PC-3 (cell line): ENCODE results near the gene PILRA. TPM values are rescaled to one million over a fixed set of nuclear protein-coding genes. Genes with fewer than 3 reads are reported as not detected.

Source experiments
- ATAC-seq: fragments of 200-7000 bp; cut with Tn5 transposase; 2 replicates; pipeline ENCODE4 v1.9.1; 2020; ENCODE audit warnings: mild to moderate bottlenecking, moderate library complexity
- BruUV-seq: library from RNA; stranded (reverse); fragments of 400-500 nt; replicated peaks from 2 replicates; lab custom pipeline; 2021; lab: Mats Ljungman, UMichigan
- CTCF ChIA-PET: fragments of 300-600 bp; sonication (Branson Sonifier 250); formaldehyde crosslinking; loops from one replicate; lab custom pipeline; 2022; ENCODE audit warnings: antibody characterized with exemption; lab: Charles Lee
- POLR2A ChIA-PET: fragments of 300-600 bp; sonication (Branson Sonifier 250); formaldehyde crosslinking; loops from one replicate; lab custom pipeline; 2022; ENCODE audit warnings: antibody characterized with exemption; ENCODE audit not compliant: unreplicated experiment; lab: Charles Lee
- DNase-seq: peaks from one replicate; pipeline ENCODE4 v3.0.0-alpha.2; 2015
- H2AFZ ChIP-seq: fragments of 300-600 bp; sonication (generic); 2 replicates; pipeline ENCODE4 v1.6.0; 2016; ENCODE audit warnings: antibody characterized with exemption, low read length
- H3F3A ChIP-seq: fragments of 300-600 bp; sonication (generic); one replicate; pipeline ENCODE4 v1.6.0; 2017; ENCODE audit warnings: antibody characterized with exemption, low read length, control low read depth, mild to moderate bottlenecking; ENCODE audit not compliant: unreplicated experiment
- H3K27ac ChIP-seq: fragments of 300-600 bp; sonication (generic); 2 replicates; pipeline ENCODE4 v1.5.1; 2016; ENCODE audit warnings: mild to moderate bottlenecking, low read length
- H3K27me3 ChIP-seq: fragments of 300-600 bp; sonication (generic); 2 replicates; pipeline ENCODE4 v1.6.1; 2016; ENCODE audit warnings: low read length, mixed read lengths
- H3K36me3 ChIP-seq: fragments of 300-600 bp; sonication (generic); 2 replicates; pipeline ENCODE4 v1.6.1; 2016; ENCODE audit warnings: low read depth, mixed run types, low read length, mixed read lengths
- H3K4me1 ChIP-seq: fragments of 300-600 bp; sonication (generic); 2 replicates; pipeline ENCODE4 v1.5.1; 2016; ENCODE audit warnings: low read length; ENCODE audit not compliant: insufficient read depth
- H3K4me2 ChIP-seq: fragments of 300-600 bp; sonication (generic); 2 replicates; pipeline ENCODE4 v1.6.0; 2016; ENCODE audit warnings: low read length
- H3K4me3 ChIP-seq: fragments of 300-600 bp; sonication (generic); 2 replicates; pipeline ENCODE4 v1.5.1; 2016; ENCODE audit warnings: mild to moderate bottlenecking, low read length, mixed read lengths
- H3K79me2 ChIP-seq: fragments of 300-600 bp; sonication (generic); 2 replicates; pipeline ENCODE4 v1.6.1; 2017; ENCODE audit warnings: low read length, mixed read lengths
- H3K9ac ChIP-seq: fragments of 300-600 bp; sonication (generic); 2 replicates; pipeline ENCODE4 v1.6.0; 2016; ENCODE audit warnings: mild to moderate bottlenecking, low read length
- H3K9me2 ChIP-seq: fragments of 300-600 bp; sonication (generic); replicated peaks from 2 replicates; pipeline ENCODE4 v1.6.1; 2016; ENCODE audit warnings: mixed run types, low read length, mixed read lengths
- H3K9me3 ChIP-seq: fragments of 300-600 bp; sonication (generic); 2 replicates; pipeline ENCODE4 v1.6.1; 2016; ENCODE audit warnings: low read length, mixed read lengths
- H4K20me1 ChIP-seq: fragments of 300-600 bp; sonication (generic); 2 replicates; pipeline ENCODE4 v1.6.1; 2016; ENCODE audit warnings: low read length, mixed read lengths
- EZH2 ChIP-seq: fragments of 300-600 bp; sonication (generic); IDR thresholded peaks from one replicate; pipeline ENCODE4 v1.6.1; 2017; ENCODE audit warnings: antibody characterized with exemption, mild to moderate bottlenecking, low read length; ENCODE audit not compliant: unreplicated experiment
- EZH2phosphoT487 ChIP-seq: fragments of 300-600 bp; sonication (generic); IDR thresholded peaks from 2 replicates; pipeline ENCODE4 v1.6.1; 2018; ENCODE audit warnings: mild to moderate bottlenecking, antibody characterized with exemption, low read length, borderline replicate concordance
- intact Hi-C: fragments of 100-400 bp; cut with micrococcal nuclease; formaldehyde crosslinking; loops from 2 replicates; pipeline ENCODE4 v1.9.0; 2023
- total RNA-seq: library from RNA; depleted of rRNA; stranded (reverse); fragments of >200 nt; gene quantifications from 2 replicates; pipeline ENCODE4 v1.2.3, GENCODE V29; 2014
- TF ChIP-seq, protein P1 (sequence below): fragments of 300-600 bp; sonication (generic); conservative IDR thresholded peaks from 2 replicates; pipeline ENCODE4 v1.5.1; 2017; ENCODE audit warnings: antibody characterized with exemption, low read depth, mild to moderate bottlenecking, low read length

PILRA gene
- total RNA-seq, 1 experiment from 2014 or later = 1.9 TPM

DNA sequence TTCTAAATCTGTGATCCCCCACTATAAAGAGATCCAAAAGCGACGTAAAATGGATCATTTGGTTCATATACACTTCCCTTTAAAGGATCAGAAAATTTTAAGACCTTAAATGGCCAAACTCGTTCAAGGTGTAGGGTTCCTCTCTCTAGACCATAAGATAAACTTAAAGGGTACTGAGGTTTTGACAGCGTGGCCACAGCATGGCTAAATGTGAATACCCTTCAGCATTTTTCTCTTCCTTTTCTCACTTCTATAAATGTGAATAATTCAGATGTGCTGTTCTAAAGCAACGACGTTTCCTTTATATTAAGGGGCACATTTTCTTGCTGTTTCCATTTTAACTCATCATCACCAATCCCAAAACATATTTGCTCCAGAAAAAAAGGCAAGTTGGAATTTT, 50.0 kb downstream of the PILRA start:
- POLR2A ChIA-PET = no interaction called here
- no peaks in the 10 kb centered on the region for H3K79me2 ChIP-seq
- no peak overlapping the region for H3K4me3 ChIP-seq
- no peaks in the 10 kb centered on the region for H3K36me3 ChIP-seq
- no peaks in the 10 kb centered on the region for H3K27me3 ChIP-seq
- no TSS peak for BruUV-seq
- intact Hi-C loops = no loop called here
- H3K9ac ChIP-seq = no peak overlapping the region
- no peak overlapping the region for H3K4me2 ChIP-seq
- H3K27ac ChIP-seq = no peak overlapping the region
- ATAC-seq (no peak), DNase-seq (no peak)
- no peak overlapping the region for H2AFZ ChIP-seq
- no peak for TF ChIP-seq EZH2phosphoT487
- TF ChIP-seq, protein P1, sequence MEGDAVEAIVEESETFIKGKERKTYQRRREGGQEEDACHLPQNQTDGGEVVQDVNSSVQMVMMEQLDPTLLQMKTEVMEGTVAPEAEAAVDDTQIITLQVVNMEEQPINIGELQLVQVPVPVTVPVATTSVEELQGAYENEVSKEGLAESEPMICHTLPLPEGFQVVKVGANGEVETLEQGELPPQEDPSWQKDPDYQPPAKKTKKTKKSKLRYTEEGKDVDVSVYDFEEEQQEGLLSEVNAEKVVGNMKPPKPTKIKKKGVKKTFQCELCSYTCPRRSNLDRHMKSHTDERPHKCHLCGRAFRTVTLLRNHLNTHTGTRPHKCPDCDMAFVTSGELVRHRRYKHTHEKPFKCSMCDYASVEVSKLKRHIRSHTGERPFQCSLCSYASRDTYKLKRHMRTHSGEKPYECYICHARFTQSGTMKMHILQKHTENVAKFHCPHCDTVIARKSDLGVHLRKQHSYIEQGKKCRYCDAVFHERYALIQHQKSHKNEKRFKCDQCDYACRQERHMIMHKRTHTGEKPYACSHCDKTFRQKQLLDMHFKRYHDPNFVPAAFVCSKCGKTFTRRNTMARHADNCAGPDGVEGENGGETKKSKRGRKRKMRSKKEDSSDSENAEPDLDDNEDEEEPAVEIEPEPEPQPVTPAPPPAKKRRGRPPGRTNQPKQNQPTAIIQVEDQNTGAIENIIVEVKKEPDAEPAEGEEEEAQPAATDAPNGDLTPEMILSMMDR = no peak
- no peak for TF ChIP-seq EZH2
- no peaks in the 10 kb centered on the region for H4K20me1 ChIP-seq
- no peaks in the 10 kb centered on the region for H3K9me3 ChIP-seq
- H3K9me2 ChIP-seq = no peaks in the 10 kb centered on the region
- no peaks in the 10 kb centered on the region for H3F3A ChIP-seq
- CTCF ChIA-PET = no interaction called here
- no peaks in the 10 kb centered on the region for H3K4me1 ChIP-seq

DNA sequence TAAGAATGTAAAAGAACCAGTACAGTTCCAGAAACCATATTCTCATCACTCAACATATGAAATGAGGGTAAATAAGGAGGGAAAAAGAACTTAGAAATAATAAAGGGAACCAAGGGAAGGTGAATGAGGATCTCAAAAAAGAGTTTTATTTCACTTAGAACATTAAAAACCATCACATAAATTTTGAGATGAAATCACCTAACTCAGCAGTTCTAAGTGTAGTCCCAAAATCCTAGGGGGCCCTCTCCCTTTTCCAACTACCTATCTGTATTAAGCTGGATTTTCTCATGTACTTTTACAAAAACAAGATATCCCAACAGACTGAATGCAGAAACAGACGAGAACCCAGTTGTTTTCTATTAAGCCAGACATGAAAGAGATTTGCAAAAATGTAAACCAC, 52.1 kb downstream of the PILRA start:
- intact Hi-C loops = no loop called here
- no peaks in the 10 kb centered on the region for H4K20me1 ChIP-seq
- ChIA-PET POLR2A (no interaction called here), CTCF (no interaction called here)
- ATAC-seq (no peak), DNase-seq (no peak)
- no peak overlapping the region for H3K27ac ChIP-seq
- no peak overlapping the region for H3K9ac ChIP-seq
- no TSS peak for BruUV-seq
- TF ChIP-seq EZH2 (no peak), EZH2phosphoT487 (no peak)
- TF ChIP-seq, protein P1 = no peak
- no peaks in the 10 kb centered on the region for H3K27me3 ChIP-seq
- H3K9me3 ChIP-seq = no peaks in the 10 kb centered on the region
- peaks cover under 1% of the 10 kb centered on the region for H3K4me1 ChIP-seq
- no peaks in the 10 kb centered on the region for H3K9me2 ChIP-seq
- H3K79me2 ChIP-seq = peaks cover 11% of the 10 kb centered on the region
- H3K36me3 ChIP-seq = no peaks in the 10 kb centered on the region
- no peak overlapping the region for H2AFZ ChIP-seq
- no peaks in the 10 kb centered on the region for H3F3A ChIP-seq
- no peak overlapping the region for H3K4me2 ChIP-seq
- H3K4me3 ChIP-seq = no peak overlapping the region

DNA sequence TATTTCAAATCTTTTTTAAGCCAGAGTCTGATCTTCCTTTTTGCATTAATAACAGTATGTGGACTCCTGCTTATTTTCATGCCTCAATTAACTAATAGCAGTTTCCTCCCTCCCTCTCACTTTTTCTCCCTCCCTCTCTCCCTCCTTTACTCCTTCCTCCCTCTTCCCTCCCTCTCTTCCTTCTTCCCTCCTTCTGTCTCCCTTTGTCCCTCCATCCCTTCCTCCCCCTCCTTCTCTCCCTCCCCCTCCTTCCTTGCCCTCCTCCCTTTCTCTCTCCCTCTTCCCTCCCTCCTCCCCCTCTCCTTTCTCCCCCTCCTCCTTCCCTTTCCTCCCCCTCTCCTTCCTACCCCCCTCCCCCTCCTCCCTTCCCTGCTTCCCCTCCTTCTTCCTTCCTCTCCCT, 53.2 kb downstream of the PILRA start:
- Histone ChIP-seq H3K4me3 (no peak overlapping the region), H3K9ac (no peak overlapping the region), H3K27ac (no peak overlapping the region), H3K4me2 (no peak overlapping the region), H3K4me1 (peaks cover 12% of the 10 kb centered on the region), H3K36me3 (peaks cover 3% of the 10 kb centered on the region; the same call in 1 of the 2 replicates), H3K9me2 (no peaks in the 10 kb centered on the region), H3K9me3 (no peaks in the 10 kb centered on the region), H3F3A (no peaks in the 10 kb centered on the region), H4K20me1 (no peaks in the 10 kb centered on the region), H2AFZ (no peak overlapping the region), H3K79me2 (peaks cover 23% of the 10 kb centered on the region), H3K27me3 (no peaks in the 10 kb centered on the region)
- intact Hi-C loops = no loop called here
- TF ChIP-seq, protein P1 = no peak
- TF ChIP-seq EZH2phosphoT487 (no peak), EZH2 (no peak)
- CTCF ChIA-PET = no interaction called here
- BruUV-seq = no TSS peak
- no peak for DNase-seq
- POLR2A ChIA-PET = no interaction called here
- no peak for ATAC-seq
